Measurements from ENCODE around the gene ITGA3. TPM values are rescaled to one million over a fixed set of nuclear protein-coding genes. Genes with fewer than 3 reads are reported as not detected.

ITGA3 gene
- total and polyA plus RNA-seq, 4 donors, result 0.79 to 4.4 (median 1.4) TPM

- TF ChIP-seq ATF3 (IDR thresholded peaks at IDR 0.05), result no peak
Measured at GRCh38 chr17:50062293-50063243, 6.7 kb downstream of the ITGA3 start (continued).

- H3K4me3 ChIP-seq (ENCODE audit: low read depth in 1 of 3, low read length in 3 of 3), result no peak overlapping the region
- no peaks in the 10 kb centered on the region for H3K36me3 ChIP-seq (ENCODE audit: control insufficient read depth in 4 of 4, insufficient read depth in 3 of 4, low read depth in 1 of 4, low read length in 3 of 4)
- DNase-seq (ENCODE audit: low spot score), result no peak
- H3K27ac ChIP-seq (ENCODE audit: low read depth in 1 of 2, low read length in 2 of 2), result peak overlapping the region; percentile 44 to 50
- H3K27me3 ChIP-seq (ENCODE audit: control insufficient read depth in 4 of 4, insufficient read depth in 4 of 4, low read length in 3 of 4), result no peaks in the 10 kb centered on the region
- H3K9ac ChIP-seq (ENCODE audit: low read depth in 1 of 2, low read length in 2 of 2), result no peak overlapping the region
- WGBS, result 88% methylated on average over 8 of the region's 8 CpGs
- H3K9me3 ChIP-seq (ENCODE audit: control insufficient read depth in 4 of 4, low read length in 3 of 4), result no peaks in the 10 kb centered on the region
- H3K4me1 ChIP-seq (ENCODE audit: control insufficient read depth in 4 of 4, insufficient read depth in 4 of 4, low read length in 3 of 4), result peaks cover 0 to 4% (median 0%) of the 10 kb centered on the region in 4 donors
- TF ChIP-seq HNF4G (IDR thresholded peaks at IDR 0.05) (no peak), ATF3 (IDR thresholded peaks at IDR 0.05) (no peak), ZBTB33 (IDR thresholded peaks at IDR 0.05) (no peak), RAD21 (IDR thresholded peaks at IDR 0.05) (no peak), CTCF (IDR thresholded peaks at IDR 0.05; ENCODE audit: low read depth, low read length, missing input control) (no peak), RXRA (IDR thresholded peaks at IDR 0.05) (no peak), FOXA2 (IDR thresholded peaks at IDR 0.05) (no peak)
Measured at GRCh38 chr17:50063561-50064252, 7.8 kb downstream of the ITGA3 start.

GRCh38 chr17:50064253-50065001, 8.5 kb downstream of the ITGA3 start:
- no peaks in the 10 kb centered on the region for H3K4me1 ChIP-seq (ENCODE audit: control insufficient read depth in 4 of 4, insufficient read depth in 4 of 4, low read length in 3 of 4)
- no peak overlapping the region for H3K9ac ChIP-seq (ENCODE audit: low read depth in 1 of 2, low read length in 2 of 2)
- no peak for TF ChIP-seq GABPA (IDR thresholded peaks at IDR 0.05 in 1 of 2, conservative IDR thresholded peaks at IDR 0.05 in 1 of 2)
- TF ChIP-seq CTCF (IDR thresholded peaks at IDR 0.05; ENCODE audit: low read depth, low read length, missing input control), result no peak
- TF ChIP-seq RXRA (IDR thresholded peaks at IDR 0.05), result peak in 1 of 2 donors; percentile 5
- TF ChIP-seq REST (IDR thresholded peaks at IDR 0.05), result no peak
- TF ChIP-seq NR2F2 (IDR thresholded peaks at IDR 0.05), result no peak
- TF ChIP-seq TAF1 (conservative IDR thresholded peaks at IDR 0.05), result no peak
- peak in 1 of 2 donors; percentile 34 for TF ChIP-seq JUND (IDR thresholded peaks at IDR 0.05)
- no peak for TF ChIP-seq EGR1 (IDR thresholded peaks at IDR 0.05; ENCODE audit: low read depth in 2 of 2)
- 72% methylated on average over 20 of the region's 20 CpGs for WGBS
- H3K27ac ChIP-seq (ENCODE audit: low read depth in 1 of 2, low read length in 2 of 2), result peak overlapping the region; percentile 44 to 50
- H3K36me3 ChIP-seq (ENCODE audit: control insufficient read depth in 4 of 4, insufficient read depth in 3 of 4, low read depth in 1 of 4, low read length in 3 of 4), result no peaks in the 10 kb centered on the region
- no peak for DNase-seq (ENCODE audit: low spot score)
- no peaks in the 10 kb centered on the region for H3K27me3 ChIP-seq (ENCODE audit: control insufficient read depth in 4 of 4, insufficient read depth in 4 of 4, low read length in 3 of 4)
- no peaks in the 10 kb centered on the region for H3K9me3 ChIP-seq (ENCODE audit: control insufficient read depth in 4 of 4, low read length in 3 of 4)
- no peak overlapping the region for H3K4me3 ChIP-seq (ENCODE audit: low read depth in 1 of 3, low read length in 3 of 3)
